SU-DHL-6 (cell line): ENCODE measurements around the gene RLN3.

Source experiments
- H2AFZ ChIP-seq: fragments of 200-600 bp; sonication (generic); 2 replicates; pipeline ENCODE4 v1.6.1; 2014; ENCODE audit warnings: low read depth, mild to moderate bottlenecking, moderate library complexity, mixed read lengths, antibody characterized with exemption, low read length; ENCODE audit not compliant: severe bottlenecking
- H3F3A ChIP-seq: fragments of 200-600 bp; shearing (Covaris generic); 2 replicates; pipeline ENCODE4 v1.6.0; 2016; ENCODE audit warnings: antibody characterized with exemption, mild to moderate bottlenecking; ENCODE audit not compliant: insufficient read depth
- H3K27ac ChIP-seq: fragments of 200-600 bp; sonication (generic); 2 replicates; pipeline ENCODE4 v1.5.1; 2016; ENCODE audit warnings: low read depth, mild to moderate bottlenecking, low read length, moderate library complexity, mixed read lengths
- H3K27me3 ChIP-seq: fragments of 200-600 bp; sonication (generic), shearing (Covaris generic); 2 replicates; pipeline ENCODE4 v1.6.0; 2014; ENCODE audit warnings: mild to moderate bottlenecking, low read length
- H3K36me3 ChIP-seq: fragments of 200-600 bp; sonication (generic); 2 replicates; pipeline ENCODE4 v1.6.1; 2014; ENCODE audit warnings: mild to moderate bottlenecking, low read length, mixed read lengths
- H3K4me2 ChIP-seq: fragments of 300-600, 200-600 bp; shearing (Covaris generic), sonication (generic); 2 replicates; pipeline ENCODE4 v1.6.0; 2014; ENCODE audit warnings: low read length, low read depth, mild to moderate bottlenecking; ENCODE audit not compliant: poor library complexity, severe bottlenecking
- H3K4me3 ChIP-seq: fragments of 200-600 bp; sonication (generic); 2 replicates; pipeline ENCODE4 v1.5.1; 2014; ENCODE audit warnings: antibody characterized with exemption, low read length, mild to moderate bottlenecking, mixed read lengths; ENCODE audit not compliant: insufficient read depth, poor library complexity, severe bottlenecking
- H3K79me2 ChIP-seq: fragments of 200-600 bp; sonication (generic); 2 replicates; pipeline ENCODE4 v1.6.1; 2014; ENCODE audit warnings: mild to moderate bottlenecking, low read length, moderate library complexity; ENCODE audit not compliant: insufficient read depth
- H3K9ac ChIP-seq: fragments of 200-600 bp; sonication (generic); 2 replicates; pipeline ENCODE4 v1.7.0; 2014; ENCODE audit warnings: mild to moderate bottlenecking, low read length
- H3K9me2 ChIP-seq: fragments of 200-600 bp; sonication (generic); replicated peaks from 2 replicates; pipeline ENCODE4 v1.6.1; 2014; ENCODE audit warnings: low read length; ENCODE audit not compliant: insufficient read depth
- H3K9me3 ChIP-seq: fragments of 200-600 bp; sonication (generic); 2 replicates; pipeline ENCODE4 v1.6.1; 2014; ENCODE audit warnings: low read length, mixed read lengths; ENCODE audit not compliant: insufficient read depth
- H4K20me1 ChIP-seq: fragments of 200-600 bp; sonication (generic); 2 replicates; pipeline ENCODE4 v1.6.1; 2014; ENCODE audit warnings: low read depth, mild to moderate bottlenecking, antibody characterized with exemption, low read length, moderate library complexity, mixed read lengths
- CTCF ChIP-seq: fragments of 200-600 bp; sonication (generic); IDR thresholded peaks from one replicate; pipeline ENCODE4 v1.5.1; 2017; ENCODE audit warnings: antibody characterized with exemption, mild to moderate bottlenecking, low read length, moderate library complexity; ENCODE audit not compliant: insufficient read depth, poor library complexity, severe bottlenecking
- EZH2phosphoT487 ChIP-seq: fragments of 200-600 bp; sonication (generic), shearing (Covaris generic); conservative IDR thresholded peaks from 2 replicates; pipeline ENCODE4 v1.6.1; 2018; ENCODE audit warnings: mild to moderate bottlenecking, antibody characterized with exemption, low read length, moderate library complexity, mixed read lengths

Gene RLN3

GRCh38 chr19:14061751-14062557 lies 34.0 kb downstream of the RLN3 start, which contains the start of gene PALM3:
PALM3 (minus strand) TSS chr19:14062076; CDS start chr19:14061980, 96 bp downstream.
- Histone ChIP-seq H3K4me3 (no peak within 1 kb of the TSS), H3K4me2 (no peak within 1 kb of the TSS), H3K9me2 (no peaks in the 10 kb centered on the region), H3F3A (no peaks in the 10 kb centered on the region), H3K27me3 (0 out of 2 replicates have a peak, but pooled peaks cover 4% of the 10 kb centered on the region), H4K20me1 (no peaks in the 10 kb centered on the region), H2AFZ (no peak within 1 kb of the TSS), H3K9ac (no peak within 1 kb of the TSS), H3K36me3 (no peaks in the 10 kb centered on the region), H3K27ac (no peak within 1 kb of the TSS), H3K9me3 (no peaks in the 10 kb centered on the region), H3K79me2 (no peaks in the 10 kb centered on the region)
- TF ChIP-seq EZH2phosphoT487 (no peak), CTCF (no peak)

- Histone ChIP-seq H3F3A (no peaks in the 10 kb centered on the region), H3K9me2 (no peaks in the 10 kb centered on the region), H3K27me3 (0 out of 2 replicates have a peak, but pooled peaks cover 4% of the 10 kb centered on the region), H3K9ac (no peak overlapping the region), H2AFZ (no peak overlapping the region), H3K4me3 (no peak overlapping the region), H3K36me3 (no peaks in the 10 kb centered on the region), H3K27ac (no peak overlapping the region), H3K79me2 (no peaks in the 10 kb centered on the region), H3K4me2 (no peak overlapping the region), H3K9me3 (no peaks in the 10 kb centered on the region), H4K20me1 (no peaks in the 10 kb centered on the region)
- TF ChIP-seq EZH2phosphoT487 (no peak), CTCF (no peak)
These were observed 34.6 kb downstream of the RLN3 start for GRCh38 chr19:14062558-14062855.

DNA sequence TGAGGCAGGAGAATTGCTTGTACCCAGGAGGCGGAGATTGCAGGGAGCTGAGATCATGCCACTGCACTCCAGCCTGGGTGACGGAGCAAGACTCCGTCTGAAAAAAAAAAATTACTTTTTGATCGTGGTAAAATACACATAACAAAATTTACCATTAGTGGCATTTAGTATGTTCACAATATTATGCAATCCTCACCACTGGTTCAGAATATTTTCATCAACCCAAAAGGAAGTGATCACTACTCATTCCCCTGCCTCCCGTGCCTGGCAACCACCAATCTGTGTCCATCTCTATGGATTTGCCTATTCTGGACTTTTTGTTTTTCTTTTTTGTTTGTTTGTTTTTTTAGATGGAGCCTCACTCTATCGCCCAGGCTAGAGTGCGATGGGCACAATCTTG lies 35.2 kb downstream of the RLN3 start:
- no peaks in the 10 kb centered on the region for H3K9me3 ChIP-seq
- no peaks in the 10 kb centered on the region for H3K79me2 ChIP-seq
- no peaks in the 10 kb centered on the region for H3F3A ChIP-seq
- no peaks in the 10 kb centered on the region for H3K9me2 ChIP-seq
- no peak overlapping the region for H3K27ac ChIP-seq
- H2AFZ ChIP-seq = no peak overlapping the region
- TF ChIP-seq CTCF (no peak), EZH2phosphoT487 (no peak)
- 0 out of 2 replicates have a peak, but pooled peaks cover 4% of the 10 kb centered on the region for H3K27me3 ChIP-seq
- H3K4me3 ChIP-seq = no peak overlapping the region
- H3K36me3 ChIP-seq = no peaks in the 10 kb centered on the region
- no peak overlapping the region for H3K9ac ChIP-seq
- H3K4me2 ChIP-seq = no peak overlapping the region
- H4K20me1 ChIP-seq = no peaks in the 10 kb centered on the region
